GM13977 (cell line): ENCODE data around the gene CXCR5.

ENCODE experiments used
- DNase-seq: peaks from one replicate; pipeline ENCODE4 v3.0.0; 2012; ENCODE audit warnings: low spot score
- in situ Hi-C: fragments of 300-500 bp; cut with MboI; formaldehyde crosslinking; loops from one replicate; pipeline ENCODE4 v1.12.0; 2022; ENCODE audit warnings: low sequenced_read_pairs, low pct_unique_long_range_greater_than_20kb, mixed read lengths, inconsistent platforms; ENCODE audit not compliant: unreplicated experiment
- TF ChIP-seq, protein P1 (sequence below): IDR thresholded peaks from 2 replicates; pipeline ENCODE4 v1.5.1; 2012; ENCODE audit warnings: mild to moderate bottlenecking, control low read depth; ENCODE audit not compliant: insufficient read depth; ENCODE audit errors: extremely low read depth, missing control alignments

Gene CXCR5

GRCh38 chr11:118927554-118928100, 43.9 kb downstream of the CXCR5 start:
- TF ChIP-seq, protein P1, sequence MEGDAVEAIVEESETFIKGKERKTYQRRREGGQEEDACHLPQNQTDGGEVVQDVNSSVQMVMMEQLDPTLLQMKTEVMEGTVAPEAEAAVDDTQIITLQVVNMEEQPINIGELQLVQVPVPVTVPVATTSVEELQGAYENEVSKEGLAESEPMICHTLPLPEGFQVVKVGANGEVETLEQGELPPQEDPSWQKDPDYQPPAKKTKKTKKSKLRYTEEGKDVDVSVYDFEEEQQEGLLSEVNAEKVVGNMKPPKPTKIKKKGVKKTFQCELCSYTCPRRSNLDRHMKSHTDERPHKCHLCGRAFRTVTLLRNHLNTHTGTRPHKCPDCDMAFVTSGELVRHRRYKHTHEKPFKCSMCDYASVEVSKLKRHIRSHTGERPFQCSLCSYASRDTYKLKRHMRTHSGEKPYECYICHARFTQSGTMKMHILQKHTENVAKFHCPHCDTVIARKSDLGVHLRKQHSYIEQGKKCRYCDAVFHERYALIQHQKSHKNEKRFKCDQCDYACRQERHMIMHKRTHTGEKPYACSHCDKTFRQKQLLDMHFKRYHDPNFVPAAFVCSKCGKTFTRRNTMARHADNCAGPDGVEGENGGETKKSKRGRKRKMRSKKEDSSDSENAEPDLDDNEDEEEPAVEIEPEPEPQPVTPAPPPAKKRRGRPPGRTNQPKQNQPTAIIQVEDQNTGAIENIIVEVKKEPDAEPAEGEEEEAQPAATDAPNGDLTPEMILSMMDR: no peak
- in situ Hi-C loops: loop anchor here (25.0 kb wide), 1 partner anchor 240 kb away; the partner anchor contains the start of gene TREH
- DNase-seq: no peak

- peak; percentile 95 for DNase-seq
- TF ChIP-seq, protein P1: peak; percentile 88
- in situ Hi-C loops: loop anchor here (25.0 kb wide), 1 partner anchor 241 kb away; the partner anchor contains the start of gene TREH
Observed at GRCh38 chr11:118928101-118928869, 44.6 kb downstream of the CXCR5 start.

GRCh38 chr11:118928870-118929500, 45.3 kb downstream of the CXCR5 start:
- in situ Hi-C loops: loop anchor here (25.0 kb wide), 1 partner anchor 242 kb away; the partner anchor contains the start of gene TREH
- TF ChIP-seq, protein P1: no peak
- DNase-seq: no peak

- TF ChIP-seq, protein P1: no peak
- in situ Hi-C loops: loop anchor here (25.0 kb wide), 1 partner anchor 242 kb away; the partner anchor contains the start of gene TREH
- peak; percentile 64 for DNase-seq
Observed at GRCh38 chr11:118929501-118930093, 45.9 kb downstream of the CXCR5 start.

DNA sequence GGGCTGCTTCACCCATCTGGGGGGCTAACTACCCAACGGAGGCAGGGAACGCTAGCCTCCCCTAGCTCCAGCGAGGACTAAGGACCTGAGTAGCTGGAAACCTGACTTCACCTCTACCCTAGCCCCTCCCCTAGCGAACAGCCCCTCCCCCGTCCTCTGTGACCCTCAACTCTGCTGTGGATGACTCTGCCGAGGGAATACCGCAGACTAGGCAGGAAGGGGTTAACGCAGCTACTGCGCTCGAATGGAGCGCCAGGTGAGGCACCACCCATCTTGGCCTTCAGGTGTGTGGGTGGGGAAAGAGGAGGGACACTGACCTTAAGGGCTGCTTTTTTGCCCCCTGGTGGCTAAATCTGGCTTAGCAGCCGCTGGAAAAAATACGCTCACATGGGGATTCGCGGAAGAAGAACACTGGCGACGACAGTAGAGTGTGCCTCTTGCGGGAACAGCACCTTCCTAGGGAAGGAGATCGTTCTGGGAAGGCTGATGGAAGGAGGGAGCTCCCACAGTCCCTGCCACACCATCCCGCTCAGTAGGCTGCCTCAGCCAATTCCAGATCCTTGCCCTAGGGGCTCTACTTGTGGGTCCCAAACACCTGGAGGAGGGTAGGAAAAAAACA, 46.5 kb downstream of the CXCR5 start:
- in situ Hi-C loops: loop anchor here (25.0 kb wide), 1 partner anchor 243 kb away; the partner anchor contains the start of gene TREH
- TF ChIP-seq, protein P1: peak; percentile 75
- peak; percentile 79 for DNase-seq

DNA sequence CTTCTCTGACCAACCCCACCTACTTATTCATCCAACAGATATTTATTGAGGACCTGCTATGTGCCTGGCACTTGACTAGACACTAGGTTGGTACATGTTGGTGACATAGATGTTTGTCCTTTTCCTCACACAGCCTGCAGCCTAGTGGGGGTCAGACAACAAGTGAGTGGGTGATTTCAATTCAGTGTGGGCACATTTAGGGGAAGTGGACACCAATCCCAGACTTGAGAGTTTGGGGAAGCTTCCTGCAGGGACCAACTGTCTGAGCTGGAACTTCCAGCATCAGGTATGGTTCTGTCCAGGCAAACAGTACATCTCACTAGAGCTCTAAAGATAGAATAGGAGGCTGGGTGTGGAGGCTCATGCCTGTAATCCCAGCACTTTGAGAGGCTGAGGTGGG, 47.9 kb downstream of the CXCR5 start:
- no peak for DNase-seq
- TF ChIP-seq, protein P1: no peak
- in situ Hi-C loops: loop anchor here (25.0 kb wide), 1 partner anchor 244 kb away; the partner anchor contains the start of gene TREH
